WTC11 (cell line): Measurements from ENCODE around the gene HTR4.

Experiments
- ATF2 ChIP-seq: sonication (generic); formaldehyde crosslinking; IDR thresholded peaks from 2 replicates; pipeline ENCODE4 v1.8.1; 2022; ENCODE audit warnings: low read depth, missing genetic modification reagents, borderline replicate concordance
- ATF3 ChIP-seq: sonication (generic); formaldehyde crosslinking; conservative IDR thresholded peaks from 2 replicates; pipeline ENCODE4 v1.8.1; 2022; ENCODE audit warnings: mild to moderate bottlenecking, missing genetic modification reagents
- CREB1 ChIP-seq: sonication (generic); formaldehyde crosslinking; IDR thresholded peaks from 2 replicates; pipeline ENCODE4 v1.8.0; 2023; ENCODE audit warnings: mild to moderate bottlenecking, missing genetic modification reagents
- FOXJ3 ChIP-seq: sonication (generic); formaldehyde crosslinking; IDR thresholded peaks from 2 replicates; pipeline ENCODE4 v1.9.0; 2021; ENCODE audit warnings: missing genetic modification reagents, mild to moderate bottlenecking, borderline replicate concordance
- HMGA2 ChIP-seq: fragments of 250-450 bp; sonication (Bioruptor Pico); IDR thresholded peaks from 2 replicates; pipeline ENCODE4 v1.4.0; 2021; ENCODE audit warnings: mild to moderate bottlenecking, moderate library complexity
- IRF1 ChIP-seq: sonication (generic); formaldehyde crosslinking; IDR thresholded peaks from 2 replicates; pipeline ENCODE4 v1.8.0; 2023; ENCODE audit warnings: missing genetic modification reagents
- JUN ChIP-seq: sonication (generic); formaldehyde crosslinking; IDR thresholded peaks from 2 replicates; pipeline ENCODE4 v1.8.0; 2023; ENCODE audit warnings: mild to moderate bottlenecking, missing genetic modification reagents
- MAX ChIP-seq: sonication (generic); formaldehyde crosslinking; IDR thresholded peaks from 2 replicates; pipeline ENCODE4 v1.8.0; 2022; ENCODE audit warnings: mild to moderate bottlenecking, missing genetic modification reagents
- RELA ChIP-seq: sonication (generic); formaldehyde crosslinking; IDR thresholded peaks from 2 replicates; pipeline ENCODE4 v1.8.1; 2022; ENCODE audit warnings: missing genetic modification reagents, mild to moderate bottlenecking, borderline replicate concordance
- TEAD4 ChIP-seq: sonication (generic); formaldehyde crosslinking; IDR thresholded peaks from 2 replicates; pipeline ENCODE4 v1.8.0; 2022; ENCODE audit warnings: mild to moderate bottlenecking, missing genetic modification reagents
- ZNF138 ChIP-seq: sonication (generic); formaldehyde crosslinking; conservative IDR thresholded peaks from 2 replicates; pipeline ENCODE4 v1.8.1; 2022; ENCODE audit warnings: mild to moderate bottlenecking, moderate library complexity, missing genetic modification reagents
- TF ChIP-seq, protein P1 (sequence below): fragments of 200-600 bp; IDR thresholded peaks from 2 replicates; pipeline ENCODE4 v1.8.0; 2022; ENCODE audit warnings: antibody characterized with exemption
- TF ChIP-seq, protein P2 (sequence below): sonication (generic); formaldehyde crosslinking; IDR thresholded peaks from 2 replicates; pipeline ENCODE4 v1.8.1; 2022; ENCODE audit warnings: low read depth, mild to moderate bottlenecking, moderate library complexity, missing genetic modification reagents, borderline replicate concordance
- TF ChIP-seq, protein P3 (sequence below): sonication (generic); formaldehyde crosslinking; IDR thresholded peaks from 2 replicates; pipeline ENCODE4 v1.8.0; 2022; ENCODE audit warnings: mild to moderate bottlenecking, missing genetic modification reagents

DNA sequence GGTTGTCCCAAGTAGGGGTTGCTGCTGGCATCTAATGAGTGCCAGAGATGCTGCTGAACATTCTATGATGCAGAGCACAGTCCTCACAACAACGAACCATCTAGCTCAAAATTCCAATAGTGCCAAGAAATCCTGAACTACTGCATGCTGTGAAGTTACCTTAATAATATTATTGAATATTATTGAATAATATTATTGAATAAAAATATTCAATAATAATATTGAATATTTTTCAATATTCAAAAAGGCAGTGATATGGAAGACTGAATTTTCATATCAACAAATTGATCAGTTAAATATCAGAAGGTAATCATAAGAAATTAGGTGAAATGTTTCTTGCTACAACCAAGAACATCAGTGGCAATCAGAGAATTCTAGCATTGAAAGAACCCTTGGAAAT, 2.8 kb downstream of the HTR4 start:
- TF ChIP-seq MAX (CRISPR knock-in tag) (no peak), ATF3 (no peak), FOXJ3 (CRISPR knock-in tag) (no peak), IRF1 (CRISPR knock-in tag) (no peak), RELA (CRISPR knock-in tag) (no peak), ZNF138 (CRISPR knock-in tag) (no peak), ATF2 (CRISPR knock-in tag) (no peak), JUN (CRISPR knock-in tag) (no peak), TEAD4 (no peak), HMGA2 (CRISPR knock-in tag) (peak; percentile 91), CREB1 (CRISPR knock-in tag) (no peak)
- TF ChIP-seq, protein P1, sequence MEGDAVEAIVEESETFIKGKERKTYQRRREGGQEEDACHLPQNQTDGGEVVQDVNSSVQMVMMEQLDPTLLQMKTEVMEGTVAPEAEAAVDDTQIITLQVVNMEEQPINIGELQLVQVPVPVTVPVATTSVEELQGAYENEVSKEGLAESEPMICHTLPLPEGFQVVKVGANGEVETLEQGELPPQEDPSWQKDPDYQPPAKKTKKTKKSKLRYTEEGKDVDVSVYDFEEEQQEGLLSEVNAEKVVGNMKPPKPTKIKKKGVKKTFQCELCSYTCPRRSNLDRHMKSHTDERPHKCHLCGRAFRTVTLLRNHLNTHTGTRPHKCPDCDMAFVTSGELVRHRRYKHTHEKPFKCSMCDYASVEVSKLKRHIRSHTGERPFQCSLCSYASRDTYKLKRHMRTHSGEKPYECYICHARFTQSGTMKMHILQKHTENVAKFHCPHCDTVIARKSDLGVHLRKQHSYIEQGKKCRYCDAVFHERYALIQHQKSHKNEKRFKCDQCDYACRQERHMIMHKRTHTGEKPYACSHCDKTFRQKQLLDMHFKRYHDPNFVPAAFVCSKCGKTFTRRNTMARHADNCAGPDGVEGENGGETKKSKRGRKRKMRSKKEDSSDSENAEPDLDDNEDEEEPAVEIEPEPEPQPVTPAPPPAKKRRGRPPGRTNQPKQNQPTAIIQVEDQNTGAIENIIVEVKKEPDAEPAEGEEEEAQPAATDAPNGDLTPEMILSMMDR, result no peak
- TF ChIP-seq, protein P2, sequence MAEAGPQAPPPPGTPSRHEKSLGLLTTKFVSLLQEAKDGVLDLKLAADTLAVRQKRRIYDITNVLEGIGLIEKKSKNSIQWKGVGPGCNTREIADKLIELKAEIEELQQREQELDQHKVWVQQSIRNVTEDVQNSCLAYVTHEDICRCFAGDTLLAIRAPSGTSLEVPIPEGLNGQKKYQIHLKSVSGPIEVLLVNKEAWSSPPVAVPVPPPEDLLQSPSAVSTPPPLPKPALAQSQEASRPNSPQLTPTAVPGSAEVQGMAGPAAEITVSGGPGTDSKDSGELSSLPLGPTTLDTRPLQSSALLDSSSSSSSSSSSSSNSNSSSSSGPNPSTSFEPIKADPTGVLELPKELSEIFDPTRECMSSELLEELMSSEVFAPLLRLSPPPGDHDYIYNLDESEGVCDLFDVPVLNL, result no peak
- TF ChIP-seq, protein P3, sequence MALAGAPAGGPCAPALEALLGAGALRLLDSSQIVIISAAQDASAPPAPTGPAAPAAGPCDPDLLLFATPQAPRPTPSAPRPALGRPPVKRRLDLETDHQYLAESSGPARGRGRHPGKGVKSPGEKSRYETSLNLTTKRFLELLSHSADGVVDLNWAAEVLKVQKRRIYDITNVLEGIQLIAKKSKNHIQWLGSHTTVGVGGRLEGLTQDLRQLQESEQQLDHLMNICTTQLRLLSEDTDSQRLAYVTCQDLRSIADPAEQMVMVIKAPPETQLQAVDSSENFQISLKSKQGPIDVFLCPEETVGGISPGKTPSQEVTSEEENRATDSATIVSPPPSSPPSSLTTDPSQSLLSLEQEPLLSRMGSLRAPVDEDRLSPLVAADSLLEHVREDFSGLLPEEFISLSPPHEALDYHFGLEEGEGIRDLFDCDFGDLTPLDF (CRISPR knock-in tag), result no peak
